ENCODE data around the gene NTNG1.
A peak's percentile ranks its signal among the peaks of the same experiment; 100 is the strongest.

DNA sequence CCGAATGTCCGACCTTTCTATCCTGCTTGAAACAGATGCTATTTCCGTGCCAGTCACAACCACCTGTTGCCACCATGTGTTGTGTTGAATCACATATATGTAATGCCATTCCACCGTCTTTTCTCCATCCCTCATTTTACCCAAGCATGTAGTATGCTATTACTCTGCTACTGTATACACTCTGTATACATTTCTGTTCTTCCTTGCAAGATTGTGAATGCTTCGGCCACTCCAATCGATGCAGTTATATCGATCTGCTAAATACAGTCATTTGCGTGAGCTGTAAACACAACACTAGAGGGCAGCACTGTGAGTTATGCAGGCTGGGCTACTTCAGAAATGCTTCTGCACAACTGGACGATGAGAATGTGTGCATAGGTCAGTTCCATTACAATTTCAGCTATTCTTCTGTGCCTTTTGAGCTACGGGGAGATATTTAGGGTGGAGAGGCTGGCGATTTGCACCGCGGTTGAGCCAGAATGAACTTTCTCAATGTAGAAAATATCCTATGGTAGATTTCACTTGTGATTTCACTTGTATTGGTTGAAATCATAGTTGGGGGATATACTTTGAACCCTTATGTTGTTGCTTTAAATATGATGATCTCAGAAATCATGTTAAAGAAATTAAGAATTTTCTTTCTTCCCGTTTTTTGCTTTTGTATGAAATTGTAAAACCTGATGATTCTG is 289.8 kb downstream of the NTNG1 start:
- TF ChIP-seq, protein P1, sequence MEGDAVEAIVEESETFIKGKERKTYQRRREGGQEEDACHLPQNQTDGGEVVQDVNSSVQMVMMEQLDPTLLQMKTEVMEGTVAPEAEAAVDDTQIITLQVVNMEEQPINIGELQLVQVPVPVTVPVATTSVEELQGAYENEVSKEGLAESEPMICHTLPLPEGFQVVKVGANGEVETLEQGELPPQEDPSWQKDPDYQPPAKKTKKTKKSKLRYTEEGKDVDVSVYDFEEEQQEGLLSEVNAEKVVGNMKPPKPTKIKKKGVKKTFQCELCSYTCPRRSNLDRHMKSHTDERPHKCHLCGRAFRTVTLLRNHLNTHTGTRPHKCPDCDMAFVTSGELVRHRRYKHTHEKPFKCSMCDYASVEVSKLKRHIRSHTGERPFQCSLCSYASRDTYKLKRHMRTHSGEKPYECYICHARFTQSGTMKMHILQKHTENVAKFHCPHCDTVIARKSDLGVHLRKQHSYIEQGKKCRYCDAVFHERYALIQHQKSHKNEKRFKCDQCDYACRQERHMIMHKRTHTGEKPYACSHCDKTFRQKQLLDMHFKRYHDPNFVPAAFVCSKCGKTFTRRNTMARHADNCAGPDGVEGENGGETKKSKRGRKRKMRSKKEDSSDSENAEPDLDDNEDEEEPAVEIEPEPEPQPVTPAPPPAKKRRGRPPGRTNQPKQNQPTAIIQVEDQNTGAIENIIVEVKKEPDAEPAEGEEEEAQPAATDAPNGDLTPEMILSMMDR (IDR thresholded peaks at IDR 0.05): peak; percentile 56 to 74 (median 68)
- no peak for TF ChIP-seq POLR2A (IDR thresholded peaks at IDR 0.05)
